ENCODE measurements around the gene SMKR1.
"Not testable (repeated sequence)": the region's sequence is repeated elsewhere in the genome, so short reads cannot be mapped to it uniquely, and the experiment has no call there.

SMKR1 gene

DNA sequence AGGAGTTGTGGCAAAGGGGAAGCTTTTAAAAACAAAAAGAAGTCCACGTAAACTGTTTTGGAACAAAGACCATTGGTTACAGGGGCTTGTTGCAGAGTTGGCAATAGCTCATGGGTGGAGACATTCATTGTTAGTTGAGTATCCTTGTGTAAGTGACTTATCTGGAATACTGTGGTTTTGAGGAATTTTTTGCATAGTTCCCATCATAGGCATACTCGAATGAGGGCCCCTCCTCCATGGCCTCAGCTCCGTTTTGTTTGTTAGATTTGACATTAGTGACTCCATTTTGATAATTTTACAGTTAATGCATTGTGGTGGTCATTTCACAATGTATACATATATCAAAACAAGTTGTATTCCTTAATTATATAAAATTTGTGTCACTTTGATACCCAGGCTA lies 12.8 kb upstream of the SMKR1 start:
- DNase-seq, result no peak

DNA sequence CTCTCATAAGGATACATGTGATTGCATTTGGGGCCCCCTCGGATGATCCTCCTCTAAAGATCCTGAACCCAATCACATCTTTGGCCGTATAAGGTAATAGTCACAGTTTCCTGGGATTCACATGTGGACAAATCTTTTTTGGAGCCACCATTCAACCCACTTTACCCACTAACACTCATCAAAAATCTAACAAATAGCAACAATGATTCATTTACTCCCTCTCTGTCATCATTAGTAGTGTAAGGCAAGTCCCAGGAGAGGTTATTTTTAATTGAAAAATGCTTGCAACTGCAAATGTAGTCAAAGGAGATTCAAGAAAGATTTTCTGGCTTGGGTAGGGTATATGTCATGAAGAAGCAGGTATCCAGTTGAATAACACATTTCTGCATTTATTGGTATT lies 9.9 kb upstream of the SMKR1 start:
- no peak for DNase-seq

DNA sequence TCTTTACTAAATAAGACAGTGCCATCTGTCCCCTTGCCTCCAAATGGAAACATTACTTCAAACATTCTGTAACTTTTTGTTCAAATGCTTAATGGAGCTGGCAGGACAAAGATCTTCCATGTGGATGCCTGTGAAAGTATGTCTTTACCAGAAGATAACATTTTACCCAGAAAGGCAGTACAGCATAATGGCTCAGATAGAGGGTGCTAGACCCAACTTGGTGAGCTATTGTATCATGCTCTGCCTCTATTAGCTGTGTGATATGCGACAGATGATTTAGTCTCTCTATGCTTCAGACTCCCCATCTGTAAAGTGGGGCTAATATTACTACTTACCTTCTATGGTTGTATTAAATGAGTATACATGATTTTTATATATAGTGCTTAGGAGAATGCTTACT lies 8.8 kb upstream of the SMKR1 start:
- DNase-seq, result no peak

DNA sequence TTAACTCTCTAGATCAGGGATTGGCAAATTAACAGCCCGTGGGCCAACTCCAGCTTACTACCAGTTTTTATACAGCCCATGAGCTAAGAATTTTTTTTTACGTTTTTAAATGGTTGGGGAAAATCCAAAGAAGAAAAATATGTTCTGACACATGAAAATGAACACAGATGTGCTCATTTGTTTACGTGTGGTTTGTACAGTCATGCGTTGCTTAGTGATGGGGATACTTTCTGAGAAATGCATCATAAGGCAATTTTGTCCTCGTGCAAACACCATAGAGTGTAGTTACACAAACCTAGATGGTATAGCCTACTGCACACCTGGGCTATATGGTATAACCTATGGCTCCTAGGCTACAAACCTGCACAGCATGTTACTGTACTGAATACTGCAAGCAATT lies 8.3 kb upstream of the SMKR1 start:
- no peak for DNase-seq

DNA sequence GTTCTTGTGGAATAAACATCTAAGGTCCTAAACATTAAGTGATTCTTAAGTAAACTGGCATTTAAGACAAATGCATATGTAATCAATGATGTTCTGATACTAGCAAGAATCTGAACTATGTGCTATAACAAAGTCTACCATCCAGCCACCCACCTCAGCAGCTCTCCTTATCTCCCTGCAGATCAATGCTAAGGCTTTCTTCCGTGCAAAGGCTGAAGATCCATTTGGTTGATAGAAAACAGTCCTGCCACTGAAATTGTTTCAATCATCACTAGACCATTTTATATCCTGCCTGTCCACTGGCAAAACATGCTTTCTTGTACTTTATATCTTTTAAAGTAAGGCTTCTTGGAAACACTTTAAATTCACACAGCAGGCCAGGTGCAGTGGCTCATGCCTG lies 6.3 kb upstream of the SMKR1 start:
- no peak for DNase-seq

DNA sequence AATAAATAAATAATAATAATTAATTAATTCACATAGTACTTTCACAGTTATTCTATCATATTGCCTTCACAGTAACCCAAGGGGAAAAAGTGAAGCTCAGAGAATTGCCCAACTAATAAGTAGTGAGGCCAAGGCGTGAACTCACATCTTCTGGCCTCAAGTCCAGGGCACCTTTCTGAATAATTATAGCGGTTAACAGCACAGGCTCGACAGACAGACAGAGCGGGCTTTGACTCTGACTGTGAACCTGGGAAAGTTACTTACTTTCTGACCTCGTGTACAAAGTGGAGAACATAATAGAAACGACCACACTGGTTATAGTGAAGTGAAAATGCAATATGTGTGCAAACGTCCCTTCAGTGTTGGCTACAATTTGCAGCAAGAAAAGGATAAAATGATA lies 5.7 kb upstream of the SMKR1 start:
- no peak for DNase-seq

DNA sequence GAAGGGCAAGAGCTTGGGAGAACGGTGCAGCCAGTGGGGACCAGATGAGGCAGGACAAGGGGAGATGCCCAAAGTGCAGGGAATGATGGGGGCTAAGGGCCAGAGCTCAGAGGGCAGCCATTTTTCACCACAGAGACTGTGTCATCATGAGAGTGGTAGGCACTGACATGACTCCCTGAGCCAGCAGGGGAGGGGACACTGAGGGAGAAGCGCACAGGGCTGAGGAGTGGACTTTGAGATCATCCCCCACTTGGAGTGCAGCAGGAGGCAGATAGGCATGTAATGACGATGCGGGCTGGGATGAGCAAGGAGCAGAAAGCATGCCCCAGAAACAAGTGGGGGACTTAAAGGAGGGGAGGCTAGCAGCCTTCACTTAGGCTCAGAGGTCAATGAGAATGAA lies 5.2 kb upstream of the SMKR1 start:
- no peak for DNase-seq

DNA sequence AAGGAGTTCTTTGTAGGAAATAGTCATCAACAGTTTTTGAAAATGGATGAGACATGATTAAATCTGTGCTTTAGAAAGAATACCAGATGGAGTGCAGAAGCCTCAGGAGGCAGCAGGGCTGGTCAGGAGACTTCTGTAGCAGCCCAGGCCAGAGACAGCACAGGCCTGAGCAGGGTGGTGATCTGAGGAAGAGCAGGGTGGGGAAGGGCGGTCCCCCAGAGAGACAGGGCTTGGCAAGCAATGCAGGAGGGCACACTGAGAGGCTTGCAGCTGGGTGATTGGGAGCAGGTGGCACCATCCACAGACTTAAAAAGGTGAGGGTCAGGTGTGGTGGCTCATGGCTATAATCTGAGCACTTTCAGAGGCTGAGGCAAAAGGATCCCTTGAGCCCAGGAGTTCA lies 4.3 kb upstream of the SMKR1 start:
- DNase-seq, result no peak

DNA sequence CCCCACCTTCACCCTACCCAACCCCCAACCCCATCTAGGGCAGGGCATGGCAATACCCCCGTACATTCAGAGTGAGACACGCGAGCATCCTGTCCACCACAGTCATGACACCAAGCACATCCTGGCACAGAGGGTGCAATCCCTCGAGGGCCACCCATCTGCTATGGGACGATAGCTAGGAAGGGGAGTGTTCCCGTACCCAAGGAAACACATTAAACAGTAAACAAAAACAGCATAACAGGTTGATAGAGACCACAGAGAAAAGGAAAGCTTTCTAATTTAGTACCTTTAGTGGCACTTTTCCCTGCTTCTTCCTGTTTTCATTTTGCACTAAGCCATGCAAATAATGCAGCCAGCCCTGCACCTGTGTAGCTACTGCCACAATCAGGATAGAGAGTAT lies 2.3 kb upstream of the SMKR1 start:
- no peak for DNase-seq

DNA sequence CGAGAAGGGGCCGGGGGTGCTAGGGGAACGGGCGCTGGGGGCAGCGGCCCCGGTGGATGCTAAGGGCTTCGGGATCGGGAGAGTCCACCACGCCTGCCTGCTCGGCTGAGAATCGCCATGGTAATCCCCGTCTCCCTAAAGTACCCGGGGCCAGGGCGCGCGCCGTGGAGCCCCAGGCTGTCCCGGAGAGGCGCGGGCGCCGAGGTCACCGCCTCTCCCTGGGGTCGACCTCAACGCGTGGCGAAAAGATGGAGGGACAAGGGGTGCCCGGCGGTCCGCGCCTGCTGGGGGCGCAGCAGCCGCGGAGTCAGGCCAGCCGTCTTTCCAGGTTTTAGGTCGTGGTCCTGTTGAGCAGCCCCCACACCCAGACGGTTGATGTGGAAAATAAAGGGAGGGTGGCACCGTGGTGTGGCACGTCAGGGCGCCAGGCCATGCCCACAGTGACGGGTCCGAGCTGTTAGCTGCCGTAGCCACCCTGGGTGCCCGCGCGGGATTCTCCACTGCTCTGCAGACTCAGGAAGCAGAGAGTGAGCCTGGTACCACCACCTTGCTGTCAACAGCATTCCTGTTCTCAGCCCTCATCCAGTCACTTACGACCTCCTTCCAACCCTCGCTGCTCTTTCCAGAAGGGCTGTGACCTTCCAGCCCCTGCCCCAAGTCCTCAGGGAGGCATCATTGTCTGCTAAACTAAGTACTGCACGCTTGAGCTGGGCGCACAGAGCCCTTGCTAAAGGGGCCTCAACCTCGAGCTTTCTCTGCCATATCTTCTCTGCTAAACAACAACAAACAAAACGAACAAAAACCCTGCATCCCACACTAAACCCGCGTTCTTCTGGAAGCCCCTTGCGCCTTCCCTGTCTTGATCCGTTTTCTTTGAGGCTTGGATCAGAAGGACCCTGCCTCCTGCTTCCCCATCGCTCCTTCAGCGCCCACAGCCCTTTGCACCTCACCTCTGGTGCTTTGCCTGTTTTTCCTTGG lies 666 bp downstream of the SMKR1 start:
- no peak for DNase-seq

DNA sequence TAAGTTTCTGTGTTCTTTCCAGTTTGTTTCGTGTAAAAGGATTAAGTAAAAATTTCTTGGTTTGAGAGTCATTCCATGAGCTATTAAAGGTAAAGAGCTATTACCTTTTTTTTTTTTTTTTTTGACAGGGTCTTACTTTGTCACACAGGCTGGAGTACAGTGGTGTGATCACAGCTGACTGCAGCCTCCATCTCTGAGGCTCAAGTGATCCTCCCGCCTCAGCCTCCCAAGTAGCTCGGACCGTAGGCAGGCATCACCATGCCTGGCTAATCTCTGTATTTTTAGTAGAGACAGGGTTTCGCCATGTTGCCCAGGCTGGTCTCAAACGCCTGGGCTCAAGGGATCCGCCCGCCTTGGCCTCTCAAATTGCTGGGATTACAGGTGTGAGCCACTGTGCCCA lies 1.4 kb downstream of the SMKR1 start:
- DNase-seq, result no peak

DNA sequence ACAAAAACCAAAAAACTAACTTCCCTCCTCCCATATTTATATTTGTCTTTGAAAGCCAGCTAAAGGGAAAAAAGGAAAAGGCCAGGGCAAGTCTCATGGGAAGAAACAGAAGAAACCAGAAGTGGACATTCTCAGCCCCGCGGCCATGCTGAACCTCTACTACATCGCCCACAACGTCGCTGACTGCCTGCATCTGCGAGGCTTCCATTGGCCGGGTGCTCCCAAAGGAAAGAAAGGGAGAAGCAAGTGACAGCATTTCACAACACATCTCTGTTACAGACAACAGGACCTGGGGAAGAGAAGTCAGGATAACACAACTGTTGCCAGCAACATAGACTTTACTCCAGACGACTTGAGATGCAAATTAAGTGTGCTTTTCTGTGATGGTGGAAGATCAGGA lies 9.9 kb downstream of the SMKR1 start:
- no peak for DNase-seq

DNA sequence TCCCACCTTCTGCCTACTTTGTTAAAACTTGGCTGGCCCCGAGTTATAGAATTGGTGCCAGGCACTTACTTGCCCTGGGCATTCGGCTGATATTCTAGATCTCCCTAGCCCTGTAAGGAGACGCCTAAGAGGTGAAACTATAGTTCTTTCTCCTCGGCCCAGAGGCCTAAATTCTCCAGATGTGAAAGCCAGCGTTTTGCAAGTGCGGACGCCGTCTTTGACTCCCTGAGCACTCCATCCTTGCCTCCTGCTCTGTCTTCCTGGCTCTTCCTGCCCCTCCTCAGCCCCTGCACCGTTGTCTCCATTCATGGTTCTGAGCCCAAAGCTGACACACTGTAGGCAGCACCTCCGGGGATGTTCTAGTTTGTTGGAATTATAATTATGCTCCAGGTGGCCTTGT lies 11.2 kb downstream of the SMKR1 start:
- DNase-seq, result no peak

DNA sequence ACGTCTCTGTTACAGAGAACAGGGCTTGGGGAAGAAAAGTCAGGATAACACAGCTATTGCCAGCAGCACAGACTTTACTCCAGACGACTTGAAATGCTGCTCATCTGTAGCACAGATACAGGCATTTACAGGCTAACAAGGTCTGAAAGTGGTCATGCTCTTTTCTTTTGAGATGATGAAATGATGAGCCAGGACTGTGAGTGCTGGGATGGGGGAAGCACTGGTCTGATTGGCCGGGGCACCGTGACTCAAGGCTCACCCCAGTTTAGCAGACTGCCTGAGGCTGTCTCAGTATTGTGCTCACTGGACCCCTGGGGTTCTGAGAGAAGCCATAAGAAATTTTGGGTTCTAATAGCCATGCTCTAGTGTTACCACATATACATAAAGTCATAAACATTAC lies 12.4 kb downstream of the SMKR1 start:
- no peak for DNase-seq

DNA sequence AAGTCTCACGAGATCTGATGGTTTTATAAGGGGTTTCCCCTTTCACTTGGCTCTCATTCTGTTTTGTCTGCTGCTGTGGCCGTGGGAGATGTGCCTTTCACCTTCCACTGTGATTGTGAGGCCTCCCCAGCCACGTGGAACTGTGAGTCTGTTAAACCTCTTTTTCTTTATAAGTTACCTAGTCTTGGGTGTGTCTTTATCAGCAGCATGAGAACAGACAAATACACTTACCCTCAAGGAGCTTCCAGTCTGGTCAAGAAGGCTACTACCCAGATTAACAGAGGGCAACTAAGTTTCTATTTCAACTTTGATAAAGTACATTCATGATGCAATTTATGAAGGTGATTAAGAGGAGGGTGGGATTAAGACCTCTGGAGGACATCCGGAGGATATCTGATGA lies 13.1 kb downstream of the SMKR1 start:
- no peak for DNase-seq

DNA sequence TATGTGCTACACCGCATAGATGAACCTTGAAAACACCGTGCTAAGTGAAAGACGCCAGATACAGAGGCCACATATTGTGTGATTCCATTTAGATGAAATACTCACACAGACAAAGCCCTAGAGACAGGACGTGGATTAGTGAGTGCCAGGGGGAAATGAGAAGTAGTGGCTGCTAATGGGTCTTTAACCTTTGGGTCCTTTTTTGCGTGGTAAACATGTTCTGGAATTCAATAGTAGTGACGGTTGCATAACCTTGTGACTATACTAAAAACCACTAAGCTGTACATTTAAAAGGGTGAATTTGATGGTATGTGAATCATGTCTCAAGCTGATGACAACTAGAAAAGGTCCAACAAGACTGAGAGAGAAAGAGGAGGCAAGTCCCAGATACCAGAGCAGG lies 15.6 kb downstream of the SMKR1 start:
- no peak for DNase-seq

DNA sequence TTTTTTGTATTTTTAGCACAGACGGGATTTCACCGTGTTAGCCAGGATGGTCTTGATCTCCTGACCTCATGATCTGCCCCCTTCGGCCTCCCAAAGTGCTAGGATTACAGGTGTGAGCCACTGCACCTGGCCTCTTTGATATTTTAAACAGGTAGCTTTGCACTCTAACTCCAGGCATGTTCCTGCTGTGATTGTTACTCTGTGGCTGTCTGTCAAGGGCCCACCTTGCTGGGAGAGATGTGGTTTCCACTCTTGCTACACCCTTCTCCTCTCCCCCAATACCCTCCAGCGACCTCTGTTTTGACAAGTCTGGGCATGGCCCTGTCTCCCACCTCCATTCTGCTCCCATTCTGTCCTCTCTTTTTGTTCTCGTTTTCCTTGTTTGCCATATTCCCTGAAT lies 17.1 kb downstream of the SMKR1 start:
- DNase-seq, result no peak

DNA sequence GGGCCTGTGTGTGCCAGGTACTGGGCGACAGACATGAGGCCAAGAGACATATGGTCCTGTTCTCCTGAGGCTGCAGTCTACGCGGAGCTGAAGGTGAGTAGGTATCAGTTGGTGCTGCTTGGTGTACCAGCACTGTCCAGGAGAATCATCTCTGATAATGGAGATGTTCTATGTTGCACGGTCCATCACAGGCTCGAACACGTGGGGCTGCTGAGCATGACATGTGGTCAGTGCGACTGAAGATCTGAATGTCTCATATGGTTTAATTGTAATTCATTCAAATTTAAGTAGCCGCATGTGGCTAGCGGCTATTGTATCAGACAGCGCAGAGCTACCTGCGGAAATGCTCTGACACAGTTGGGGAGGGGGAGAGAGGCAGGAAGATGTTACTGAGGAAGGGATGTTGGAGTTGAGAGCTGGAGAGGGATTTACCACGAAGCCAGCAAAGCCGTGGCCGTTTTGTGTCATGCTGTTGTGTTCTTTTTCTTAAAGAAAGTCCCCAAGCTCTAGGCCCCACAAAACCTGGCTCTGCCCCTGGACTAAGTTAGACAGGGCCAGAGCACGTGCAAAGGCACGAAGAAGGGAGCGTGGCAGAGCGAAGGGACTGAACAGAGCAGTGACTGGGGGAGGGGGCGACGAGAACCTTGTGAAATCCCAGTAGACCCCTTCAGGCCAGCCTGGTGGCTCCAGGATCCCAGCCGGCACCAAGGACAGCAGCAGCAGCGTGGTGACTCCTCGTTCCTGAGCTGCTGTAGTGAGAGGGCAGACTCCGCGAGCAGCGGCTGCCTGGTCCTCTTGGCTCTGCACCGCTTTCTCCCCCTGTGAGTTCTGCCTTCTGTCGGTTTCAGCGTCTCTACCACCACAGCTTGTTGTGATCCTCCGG lies 20.0 kb downstream of the SMKR1 start:
- DNase-seq, result no peak

DNA sequence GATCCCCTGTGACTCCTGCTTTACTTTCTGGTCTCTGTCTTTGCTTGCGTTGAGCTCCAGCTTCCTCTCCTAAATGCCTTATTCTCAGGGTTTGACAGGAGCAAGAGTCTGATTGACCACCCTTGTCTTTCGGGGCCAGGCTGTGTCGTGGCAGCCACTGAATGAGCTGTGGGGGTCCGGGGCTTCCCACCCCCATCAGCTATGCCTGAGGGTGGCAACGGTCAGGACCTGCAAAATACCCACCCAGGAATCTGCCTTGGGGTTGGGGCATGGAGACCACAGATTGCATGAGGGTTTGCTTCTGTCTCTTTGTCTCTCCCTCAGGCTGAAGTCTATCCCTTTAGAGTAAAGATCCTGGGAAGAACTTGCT lies 20.6 kb downstream of the SMKR1 start:
- no peak for DNase-seq

DNA sequence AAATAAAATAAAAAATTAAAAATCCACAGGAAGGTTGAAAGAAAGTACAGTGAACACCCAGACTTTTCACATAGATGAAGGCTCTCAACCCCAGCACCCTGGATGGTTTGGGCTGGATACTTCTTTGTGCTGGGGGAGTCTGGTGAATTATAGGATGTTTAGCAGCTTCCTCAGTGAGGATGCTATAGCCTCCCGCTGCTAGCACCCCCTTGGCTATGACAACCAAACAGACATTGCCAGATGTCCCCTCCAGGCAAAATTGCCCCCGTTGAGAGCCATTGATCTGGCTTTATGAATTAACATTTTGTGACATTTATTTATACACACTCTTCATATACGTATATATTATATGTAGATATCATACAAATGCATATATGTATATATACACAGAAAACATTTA lies 21.6 kb downstream of the SMKR1 start:
- no peak for DNase-seq

DNA sequence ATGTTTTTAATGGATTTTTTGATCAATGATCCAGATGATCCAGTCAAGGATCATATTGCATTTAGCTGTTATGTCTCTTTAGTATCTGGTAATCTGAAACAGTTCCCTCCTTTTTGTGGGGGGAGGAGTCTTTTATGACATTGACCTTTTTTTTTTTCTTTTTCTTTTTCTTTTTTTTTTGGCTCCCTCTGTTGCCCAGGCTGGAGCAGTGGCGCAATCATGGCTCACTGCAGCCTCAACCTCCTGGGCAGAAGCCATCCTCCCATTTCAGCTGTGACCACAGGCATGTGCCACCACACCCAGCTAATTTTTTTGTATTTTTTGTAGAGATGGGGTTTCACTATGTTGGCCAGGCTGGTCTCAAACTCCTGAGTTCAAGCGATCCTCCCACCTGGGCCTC lies 22.1 kb downstream of the SMKR1 start:
- DNase-seq, result not testable (repeated sequence)

DNA sequence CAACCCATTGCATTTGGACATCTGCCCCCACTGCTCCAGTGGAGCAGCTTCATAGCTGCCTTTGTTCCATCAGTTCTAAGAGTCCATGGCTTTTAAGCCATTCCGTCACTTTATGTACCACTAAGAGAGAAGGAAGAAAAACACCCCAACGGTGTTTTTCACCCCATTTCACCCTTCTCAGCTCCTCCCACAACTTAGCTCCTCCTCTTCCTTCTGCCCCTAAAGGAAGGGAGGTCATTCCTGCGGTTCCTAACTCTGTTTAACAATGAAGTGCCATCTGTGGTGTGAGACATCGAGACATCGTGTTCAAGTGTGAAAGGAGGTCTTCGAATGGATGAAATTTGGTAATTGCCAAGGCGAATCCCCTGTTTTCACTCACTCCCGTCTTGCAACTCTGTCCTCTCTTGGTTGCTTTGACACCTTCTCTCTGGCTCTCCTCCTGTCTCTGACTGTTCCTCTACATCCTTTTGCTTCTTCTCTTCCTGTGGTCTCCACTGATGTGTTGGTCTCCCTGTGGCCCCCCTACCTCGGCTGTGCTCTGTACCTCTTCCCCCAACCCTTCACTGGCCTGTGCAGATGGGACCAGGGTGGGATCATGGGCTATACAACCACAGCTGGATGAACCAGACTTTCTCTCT lies 23.0 kb downstream of the SMKR1 start:
- DNase-seq, result no peak

DNA sequence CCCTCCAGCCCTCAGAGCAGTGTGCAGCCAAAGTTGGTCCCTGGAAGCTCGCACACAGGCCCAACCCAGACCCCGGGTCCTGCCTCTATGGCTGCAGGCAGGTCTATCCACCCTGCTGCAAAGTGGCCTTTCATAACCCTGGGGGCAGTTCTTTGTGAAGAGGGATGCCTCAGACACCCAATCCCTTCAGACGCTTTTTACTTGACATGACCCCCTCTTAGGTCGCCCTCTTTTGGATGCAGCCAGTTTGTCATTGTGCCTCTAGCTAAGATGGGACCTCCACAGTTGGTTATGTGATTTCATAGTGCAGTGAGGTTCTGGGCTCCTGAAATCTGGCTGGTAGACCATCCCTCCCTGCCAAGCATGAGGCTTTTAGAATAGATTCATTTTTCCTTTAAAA lies 27.3 kb downstream of the SMKR1 start:
- no peak for DNase-seq

Measured in NCI-H524 treated with DMSO at 0.1 percent for 48 hours (cell line).